HPDE6-E6E7 (cell line): ENCODE results near the gene ARHGEF19.
"Not testable (repeated sequence)": the region's sequence is repeated elsewhere in the genome, so short reads cannot be mapped to it uniquely, and the experiment has no call there.

Experiments used
- DNase-seq: peaks from one replicate; pipeline ENCODE4 v3.0.0; 2011; ENCODE audit warnings: missing footprints; ENCODE audit errors: extremely low spot score

Gene ARHGEF19

GRCh38 chr1:16181887-16182719, 30.3 kb downstream of the ARHGEF19 start:
- peak; percentile 72 for DNase-seq

GRCh38 chr1:16180291-16180824, 32.1 kb downstream of the ARHGEF19 start:
- DNase-seq: no peak

- DNase-seq: no peak
These were observed 33.6 kb downstream of the ARHGEF19 start for GRCh38 chr1:16178596-16179497.

GRCh38 chr1:16177306-16177705, 35.1 kb downstream of the ARHGEF19 start:
- DNase-seq: no peak

- no peak for DNase-seq
These were observed 35.8 kb downstream of the ARHGEF19 start for GRCh38 chr1:16176653-16177052.

GRCh38 chr1:16175610-16176553, 36.6 kb downstream of the ARHGEF19 start:
- DNase-seq: no peak

GRCh38 chr1:16174886-16175598, 37.4 kb downstream of the ARHGEF19 start:
- DNase-seq: no peak

GRCh38 chr1:16174261-16174868, 38.1 kb downstream of the ARHGEF19 start:
- no peak for DNase-seq

GRCh38 chr1:16173447-16174260, 38.8 kb downstream of the ARHGEF19 start:
- DNase-seq: peak; percentile 92

GRCh38 chr1:16172964-16173446, 39.4 kb downstream of the ARHGEF19 start:
- no peak for DNase-seq

- no peak for DNase-seq
These were observed 40.1 kb downstream of the ARHGEF19 start for GRCh38 chr1:16172218-16172830.

- DNase-seq: no peak
These were observed 40.9 kb downstream of the ARHGEF19 start for GRCh38 chr1:16171314-16172151.

- DNase-seq: no peak
These were observed 42.2 kb downstream of the ARHGEF19 start for GRCh38 chr1:16170283-16170673.

GRCh38 chr1:16168622-16169360, 43.7 kb downstream of the ARHGEF19 start:
- DNase-seq: no peak

GRCh38 chr1:16168144-16168495, 44.3 kb downstream of the ARHGEF19 start:
- DNase-seq: not testable (repeated sequence)

- no peak for DNase-seq
These were observed 44.9 kb downstream of the ARHGEF19 start for GRCh38 chr1:16167331-16168143.
